NCI-H446 treated with DMSO at 0.1 percent for 48 hours (cell line): ENCODE results near the gene INTS15.
A peak's percentile ranks its signal among the peaks of the same experiment; 100 is the strongest.
"Not testable (repeated sequence)": the region's sequence is repeated elsewhere in the genome, so short reads cannot be mapped to it uniquely, and the experiment has no call there.

Experiments used
- DNase-seq: peaks from one replicate; lab custom pipeline; 2025; lab: John Stamatoyannopoulos, UW

INTS15 gene

DNA sequence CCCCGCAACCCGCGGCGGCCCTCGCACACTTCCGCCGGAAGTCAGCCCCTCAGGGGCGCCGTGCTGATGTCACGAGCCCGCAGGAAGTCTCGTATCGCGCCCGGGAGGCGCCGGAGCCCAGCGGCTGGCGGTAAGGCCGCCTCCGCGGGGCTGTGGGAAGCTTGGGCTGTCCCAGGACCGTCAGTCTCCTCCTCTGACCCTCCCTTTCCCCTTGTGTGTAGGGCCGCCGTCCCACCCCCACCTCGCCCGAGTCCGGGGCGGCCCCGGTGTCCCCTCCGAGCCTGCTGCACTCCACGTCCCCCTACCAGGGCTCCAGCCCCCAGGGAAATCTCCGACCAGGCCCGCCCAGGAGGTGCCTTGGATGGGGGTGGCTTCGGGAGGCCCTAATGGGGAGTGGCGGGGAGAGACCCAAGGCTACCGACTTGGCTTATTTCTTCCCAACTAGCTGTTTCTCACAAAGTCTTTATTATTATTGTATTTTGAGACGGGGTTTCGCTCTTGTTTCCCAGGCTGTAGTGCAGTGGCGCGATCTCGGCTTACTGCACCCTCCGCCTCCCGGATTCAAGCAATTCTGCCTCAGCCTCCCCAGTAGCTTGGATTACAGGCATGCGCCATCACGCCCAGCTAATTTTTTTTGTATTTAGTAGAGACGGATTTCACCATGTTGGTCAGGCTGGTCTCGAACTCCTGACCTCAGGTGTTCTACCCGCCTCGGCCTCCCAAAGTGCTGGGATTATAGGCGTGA, 12.3 kb upstream of the INTS15 start, which contains the start of gene ZDHHC4:
Gene ZDHHC4, plus strand, starts transcription at position 86 of the 745 bp plus-strand sequence. CDS start 3,108 bp downstream, outside the sequence.
- peak; percentile 83 for DNase-seq

DNA sequence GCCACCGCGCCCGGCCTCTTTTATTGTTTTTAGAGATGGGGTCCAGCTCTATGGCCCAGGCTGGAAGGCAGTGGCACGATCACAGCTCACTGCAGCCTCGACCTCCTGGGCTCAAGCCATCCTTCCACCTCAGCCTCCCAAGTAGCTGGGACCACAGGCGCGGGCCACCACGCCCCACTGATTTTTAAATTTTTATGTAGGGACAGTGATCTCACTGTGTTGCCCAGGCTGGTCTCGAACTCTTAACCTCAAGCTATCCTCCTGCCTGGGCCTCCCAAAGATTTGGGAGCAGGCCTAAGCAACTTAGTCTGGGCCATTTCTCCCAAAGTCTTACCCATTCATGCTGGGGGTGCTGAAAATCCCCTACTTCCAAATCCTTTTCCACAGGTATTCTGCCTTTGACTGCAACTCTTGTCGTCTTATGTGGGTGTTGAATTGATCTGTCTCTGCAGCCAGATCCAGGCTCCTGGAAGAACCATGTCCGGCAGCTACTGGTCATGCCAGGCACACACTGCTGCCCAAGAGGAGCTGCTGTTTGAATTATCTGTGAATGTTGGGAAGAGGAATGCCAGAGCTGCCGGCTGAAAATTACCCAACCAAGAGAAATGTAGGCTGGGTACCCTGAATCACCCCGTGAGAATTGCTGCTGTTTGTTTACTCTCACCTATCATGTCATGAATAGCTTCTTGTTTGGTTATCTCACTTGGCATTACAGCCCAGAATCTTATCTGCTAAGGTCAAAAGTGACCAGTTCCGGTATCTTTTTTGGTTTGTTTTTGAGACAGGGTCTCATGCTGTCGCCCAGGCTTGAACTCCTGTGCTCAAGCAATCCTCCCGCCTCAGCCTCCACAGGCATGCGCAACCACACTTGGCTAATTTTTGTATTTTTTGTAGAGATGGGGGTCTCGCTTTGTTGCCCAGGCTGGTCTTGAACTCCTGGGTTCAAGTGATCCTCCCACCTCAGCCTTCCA, 11.4 kb upstream of the INTS15 start:
- no peak for DNase-seq

DNA sequence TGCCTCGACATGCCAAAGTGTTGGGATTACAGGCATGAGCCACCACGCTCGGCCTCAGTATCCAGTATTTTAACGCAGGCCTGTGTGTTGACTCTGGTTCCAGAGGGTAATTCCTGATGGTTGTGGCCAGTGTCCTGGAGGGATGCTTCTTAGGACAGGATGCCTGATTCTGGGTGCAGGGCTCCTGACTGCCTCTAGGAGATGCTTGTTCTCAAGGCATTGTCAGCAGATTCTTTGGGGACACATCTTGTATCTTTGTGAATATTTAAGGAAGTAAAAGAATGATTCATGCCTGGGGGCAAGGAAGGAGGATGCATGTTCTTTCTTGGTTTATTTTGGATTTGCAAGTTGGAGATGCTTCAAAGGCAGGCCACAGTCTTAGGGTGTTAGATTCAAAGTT, 10.4 kb upstream of the INTS15 start:
- no peak for DNase-seq

DNA sequence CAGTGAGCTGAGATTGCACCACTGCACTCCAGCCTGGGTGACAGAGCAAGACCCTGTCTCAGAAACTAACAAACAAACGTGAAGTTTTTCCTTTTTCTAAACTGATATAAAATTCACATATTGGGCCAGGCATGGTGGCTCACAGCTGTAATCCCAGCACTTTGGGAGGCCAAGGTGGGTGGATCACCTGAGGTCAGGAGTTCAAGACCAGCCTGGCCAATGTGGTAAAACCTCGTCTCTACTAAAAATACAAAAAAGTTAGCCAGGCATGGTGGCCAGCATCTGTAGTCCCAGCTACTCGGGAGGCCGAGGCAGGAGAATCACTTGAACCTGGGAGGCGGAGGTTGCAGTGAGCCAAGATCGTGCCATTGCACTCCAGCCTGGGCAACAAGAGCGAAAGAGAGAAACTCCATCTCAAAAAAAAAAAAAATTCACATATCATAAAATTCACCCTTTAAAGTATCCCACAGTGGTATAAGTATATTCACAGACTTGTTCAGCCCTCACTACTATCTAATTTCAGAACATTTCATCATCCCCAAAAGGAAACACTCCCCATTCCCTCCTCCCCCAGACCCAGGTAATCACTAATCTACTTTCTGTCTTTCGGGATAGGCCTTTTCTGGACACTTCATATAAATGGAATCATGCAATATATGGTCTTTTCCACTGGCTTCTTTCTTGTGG, 3.9 kb upstream of the INTS15 start:
- DNase-seq, result not testable (repeated sequence)

DNA sequence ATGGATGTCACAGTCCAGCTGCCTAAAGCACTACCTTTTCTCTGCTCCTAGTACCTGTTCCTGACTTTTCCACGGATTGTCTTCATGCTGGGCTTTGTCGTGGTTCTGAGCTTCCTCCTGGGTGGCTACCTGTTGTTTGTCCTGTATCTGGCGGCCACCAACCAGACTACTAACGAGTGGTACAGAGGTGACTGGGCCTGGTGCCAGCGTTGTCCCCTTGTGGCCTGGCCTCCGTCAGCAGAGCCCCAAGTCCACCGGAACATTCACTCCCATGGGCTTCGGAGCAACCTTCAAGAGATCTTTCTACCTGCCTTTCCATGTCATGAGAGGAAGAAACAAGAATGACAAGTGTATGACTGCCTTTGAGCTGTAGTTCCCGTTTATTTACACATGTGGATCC, 1.3 kb upstream of the INTS15 start:
- DNase-seq, result no peak

DNA sequence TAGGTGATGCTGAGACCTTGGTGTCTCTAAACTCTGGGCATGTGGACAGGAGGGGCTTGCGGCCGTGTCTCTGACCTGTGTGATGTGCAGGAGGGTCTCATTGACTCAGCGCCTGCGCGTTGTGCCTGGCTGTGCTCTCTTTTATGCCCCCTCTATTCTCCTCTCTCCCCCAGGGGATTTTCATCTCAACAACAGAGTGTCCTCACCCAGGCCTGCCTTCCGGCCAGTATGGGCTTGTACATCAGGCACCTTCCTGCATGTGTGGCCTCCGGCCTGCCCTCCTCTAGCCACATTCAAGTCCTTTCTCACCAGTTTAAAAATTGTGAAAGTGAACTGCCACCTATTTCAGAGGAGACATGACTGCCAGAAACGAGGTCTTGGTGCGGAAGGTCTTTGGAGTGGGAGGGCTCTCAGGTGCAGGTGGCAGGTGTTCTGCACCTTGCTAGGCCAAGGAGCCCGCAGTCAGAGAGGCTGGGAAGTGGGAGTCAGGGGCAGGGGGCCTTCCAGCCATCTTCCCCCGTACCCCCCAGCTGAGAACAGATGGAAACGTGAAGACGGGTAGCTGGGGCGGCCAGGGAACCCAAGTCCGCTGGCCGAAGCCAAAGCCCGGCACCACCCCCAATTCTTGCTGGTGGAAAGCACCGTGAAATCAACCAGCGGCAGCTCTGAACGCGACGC, 531 bp upstream of the INTS15 start:
- no peak for DNase-seq

DNA sequence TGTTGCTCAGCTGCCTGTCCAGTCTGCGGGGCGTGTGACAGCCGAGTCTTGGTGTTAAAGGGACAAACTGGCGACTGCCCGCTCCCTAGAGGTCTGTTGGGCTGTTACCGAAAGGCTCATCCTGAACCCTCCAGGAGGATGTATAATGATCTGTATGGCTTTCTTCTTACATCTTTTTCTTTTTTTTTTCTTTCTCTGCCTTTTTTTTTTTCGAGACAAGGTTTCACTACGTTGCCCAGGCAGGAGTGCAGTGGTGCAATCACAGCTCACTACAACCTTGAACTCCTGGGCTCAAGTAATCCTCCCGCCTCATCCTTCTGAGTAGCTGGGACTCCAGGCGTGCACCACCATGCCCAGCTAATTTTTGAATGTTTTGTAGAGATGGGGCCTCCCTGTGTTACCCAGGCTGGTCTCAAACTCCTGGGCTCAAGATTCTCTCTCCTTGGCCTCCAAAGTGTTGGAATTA, 857 bp downstream of the INTS15 start:
- DNase-seq, result no peak

DNA sequence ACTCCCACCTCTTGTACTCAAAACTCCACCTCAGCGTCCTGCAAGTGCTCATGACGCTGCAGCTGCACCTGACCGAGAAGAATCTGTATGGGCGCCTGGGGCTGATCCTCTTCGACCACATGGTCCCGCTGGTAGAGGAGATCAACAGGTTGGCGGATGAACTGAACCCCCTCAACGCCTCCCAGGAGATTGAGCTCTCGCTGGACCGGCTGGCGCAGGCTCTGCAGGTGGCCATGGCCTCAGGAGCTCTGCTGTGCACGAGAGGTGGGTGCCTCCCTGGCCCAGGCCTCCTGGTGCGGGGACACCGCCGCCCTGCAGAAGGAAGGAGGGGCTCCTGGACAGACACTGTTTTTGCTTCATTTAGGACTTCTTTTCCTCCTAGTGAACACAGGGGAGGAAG, 10.3 kb downstream of the INTS15 start:
- no peak for DNase-seq

DNA sequence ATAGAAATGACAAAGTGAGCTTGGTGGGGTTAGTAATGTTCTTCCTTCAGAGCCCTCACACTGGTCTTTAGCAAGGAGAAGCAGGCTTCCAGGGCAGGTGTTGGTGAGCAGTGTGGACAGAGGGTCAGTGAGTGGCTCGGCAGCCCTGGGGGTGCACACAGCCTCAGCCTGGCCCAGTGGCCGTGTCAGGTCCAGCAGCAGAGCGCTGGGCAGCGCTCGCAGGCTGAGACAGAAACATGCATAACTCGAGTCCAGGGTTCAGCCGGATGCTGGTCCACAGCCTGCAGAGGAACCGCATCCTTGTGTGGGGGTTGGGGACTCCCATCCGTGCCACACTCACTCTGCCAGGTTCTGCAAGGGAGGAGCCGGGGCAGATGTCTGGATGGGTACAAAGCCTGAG, 14.6 kb downstream of the INTS15 start:
- no peak for DNase-seq

DNA sequence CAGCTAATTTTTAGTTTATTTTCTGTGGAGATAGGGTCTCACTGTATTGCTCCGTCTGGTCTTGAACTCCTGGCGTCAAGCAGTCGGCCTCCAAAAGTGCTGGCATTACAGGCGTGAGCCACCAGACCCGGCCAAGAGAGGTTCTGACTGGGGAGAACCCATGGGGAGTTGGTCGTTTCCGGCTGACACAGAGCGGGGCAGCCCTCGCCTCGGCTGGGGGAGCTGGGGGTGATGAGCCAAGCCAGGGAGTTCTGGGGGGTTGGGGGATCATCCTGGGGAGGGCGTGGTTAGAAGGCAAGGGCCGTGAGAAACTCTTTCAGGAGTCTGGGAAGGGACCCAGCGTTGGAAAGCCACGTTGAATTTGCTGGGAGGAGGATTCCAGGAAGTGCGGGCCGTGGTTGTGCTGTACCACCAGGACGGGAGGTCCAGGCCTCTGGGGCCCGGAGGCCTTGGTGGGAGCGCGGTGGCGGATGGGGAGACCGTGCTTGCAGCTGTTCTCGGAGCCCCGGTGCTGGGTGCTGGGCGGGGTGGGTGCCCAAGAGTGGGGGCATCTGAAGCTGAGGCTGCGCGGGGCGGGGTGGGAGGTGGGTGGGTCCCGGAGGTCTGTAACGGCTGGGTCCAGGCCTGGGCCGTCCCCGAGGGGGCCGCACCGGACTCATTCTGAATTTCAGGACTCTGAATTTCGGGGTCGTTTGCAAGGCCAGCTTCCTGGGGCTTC, 17.2 kb downstream of the INTS15 start:
- no peak for DNase-seq

DNA sequence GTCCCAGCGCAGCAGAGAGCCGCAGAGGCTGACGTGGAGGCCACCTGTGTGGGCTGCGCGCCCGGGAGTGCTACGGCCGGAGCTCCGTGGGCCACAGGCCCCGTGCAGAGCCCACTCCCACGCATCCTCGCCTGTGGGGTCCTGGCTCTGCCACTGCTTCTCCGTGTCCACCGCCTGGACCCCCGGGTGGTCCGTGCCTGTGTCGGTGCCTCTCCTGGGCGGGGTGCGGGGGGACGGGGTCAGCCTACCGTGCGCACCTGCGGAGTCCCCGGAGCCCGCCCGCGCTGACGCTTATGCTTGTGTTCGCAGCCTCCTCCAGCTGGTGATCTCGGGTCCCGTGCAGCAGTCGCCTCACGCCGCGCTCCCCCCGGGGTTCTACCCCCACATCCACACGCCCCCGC, 17.8 kb downstream of the INTS15 start:
- DNase-seq, result no peak

DNA sequence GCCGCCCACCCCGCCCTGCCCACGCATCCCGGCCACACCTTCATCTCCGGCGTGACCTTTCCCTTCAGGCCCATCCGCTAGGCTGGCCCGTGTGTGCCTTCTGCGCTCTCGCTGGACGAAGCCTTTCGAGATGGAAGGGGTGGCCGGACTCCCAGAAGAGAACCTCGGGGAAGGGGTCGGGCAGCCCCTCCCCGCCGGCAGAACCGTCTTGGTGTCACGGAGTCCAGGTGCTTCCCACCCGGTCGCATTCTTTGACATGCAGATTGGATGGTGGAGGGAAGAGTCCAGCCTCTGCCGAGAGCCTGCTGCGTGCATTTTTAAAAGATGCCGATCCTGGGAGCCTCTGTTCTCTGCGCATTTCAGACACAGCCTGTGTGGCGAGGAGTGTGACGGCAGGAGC, 18.3 kb downstream of the INTS15 start:
- no peak for DNase-seq

DNA sequence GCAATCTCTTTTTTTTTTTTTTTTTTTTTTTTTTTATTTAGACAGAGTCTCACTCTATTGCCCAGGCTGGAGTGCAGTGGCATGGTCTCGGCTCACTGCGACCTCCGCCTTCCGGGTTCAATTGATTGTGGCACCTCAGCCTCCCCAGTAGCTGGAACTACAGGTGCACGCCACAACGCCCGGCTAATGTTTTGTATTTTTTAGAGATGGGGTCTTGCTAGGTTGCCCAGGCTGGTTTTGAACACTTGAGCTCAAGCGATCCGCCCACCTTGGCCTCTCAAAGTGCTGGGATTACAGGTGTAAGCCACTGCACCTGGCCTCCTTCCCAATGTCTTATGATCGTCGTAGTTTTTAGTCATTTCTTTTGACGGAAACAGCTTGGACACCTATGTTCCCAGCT, 19.0 kb downstream of the INTS15 start:
- no peak for DNase-seq

DNA sequence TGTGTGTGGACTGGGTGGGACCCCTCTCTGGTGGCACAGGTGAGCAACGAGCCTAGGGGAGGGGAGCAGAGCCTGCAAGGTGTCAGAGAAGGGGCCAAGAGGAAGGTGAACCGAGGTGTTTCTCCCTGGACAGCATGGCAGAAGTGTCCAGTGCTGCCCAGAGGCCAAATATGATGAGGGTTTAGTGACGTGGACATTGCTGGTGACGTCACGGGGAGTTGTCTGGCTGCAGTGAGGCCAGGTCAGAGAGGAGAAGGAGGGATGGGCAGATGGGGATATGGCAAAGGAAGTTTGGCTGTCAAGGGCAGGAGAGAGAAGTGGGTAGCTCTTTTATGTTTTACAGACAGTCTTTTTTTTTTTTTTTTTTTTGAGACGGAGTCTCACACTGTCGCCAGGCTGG, 23.0 kb downstream of the INTS15 start:
- DNase-seq, result no peak

DNA sequence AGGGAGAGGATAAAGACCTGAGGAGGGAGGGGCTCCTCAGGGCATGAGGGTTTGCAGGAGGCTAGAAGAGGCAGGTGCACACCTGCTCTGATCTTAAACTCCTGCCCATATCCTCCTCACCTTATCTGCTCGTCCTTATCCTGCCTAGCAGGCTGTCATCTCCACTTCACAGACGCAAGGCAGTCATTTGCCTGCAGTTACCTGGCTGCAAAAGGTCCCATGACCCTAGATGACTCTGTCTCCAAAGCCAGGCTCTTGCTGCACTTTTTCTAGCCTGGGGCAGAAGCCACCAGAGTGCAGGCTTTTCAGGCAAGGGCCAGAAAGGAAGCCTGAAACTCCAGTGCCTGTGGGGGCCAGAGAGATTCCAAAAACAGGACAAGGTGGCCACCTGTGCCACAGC, 23.9 kb downstream of the INTS15 start:
- no peak for DNase-seq

DNA sequence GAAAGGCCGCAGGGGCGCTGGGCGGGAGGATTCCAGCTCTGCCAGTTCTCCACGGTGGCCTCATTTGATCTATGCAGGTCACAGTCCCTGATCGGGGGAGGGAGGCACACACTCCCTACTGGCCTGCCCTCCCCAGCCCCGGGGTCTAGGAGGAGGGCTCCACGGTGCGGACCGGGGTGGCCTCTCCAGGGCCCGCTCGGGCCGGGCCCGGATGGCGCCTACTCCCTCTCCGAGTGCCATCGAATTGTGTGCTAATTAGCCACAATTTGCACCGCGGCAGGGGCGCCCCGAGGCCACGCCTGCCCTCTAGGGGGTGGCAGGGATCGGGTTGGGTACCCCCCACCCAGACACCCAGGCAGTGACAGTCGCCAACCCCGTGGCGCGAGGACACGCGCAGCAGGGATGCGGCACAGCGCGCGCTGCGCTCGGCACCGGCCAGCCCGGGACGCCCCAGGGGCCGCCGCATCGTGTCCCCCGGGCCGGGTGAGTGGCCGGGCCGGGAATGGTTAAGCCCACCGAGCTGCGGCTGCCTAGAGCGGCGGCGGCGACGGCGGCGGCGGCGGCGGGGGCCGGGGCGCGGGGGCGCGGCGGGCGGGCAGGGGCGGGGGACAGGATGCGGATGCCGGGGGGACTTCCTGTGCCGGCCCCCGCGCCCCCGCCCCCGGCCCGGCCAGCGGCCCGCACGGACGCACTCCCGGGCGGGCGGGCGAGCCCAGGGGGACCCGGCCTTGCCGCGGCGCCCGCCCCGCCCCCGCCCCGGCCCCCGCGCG, 25.3 kb downstream of the INTS15 start, which contains the start of gene ZNF853:
Gene ZNF853, plus strand, starts transcription at position 658 of the 770 bp plus-strand sequence. CDS start 565 bp downstream, outside the sequence.
- DNase-seq, result no peak

DNA sequence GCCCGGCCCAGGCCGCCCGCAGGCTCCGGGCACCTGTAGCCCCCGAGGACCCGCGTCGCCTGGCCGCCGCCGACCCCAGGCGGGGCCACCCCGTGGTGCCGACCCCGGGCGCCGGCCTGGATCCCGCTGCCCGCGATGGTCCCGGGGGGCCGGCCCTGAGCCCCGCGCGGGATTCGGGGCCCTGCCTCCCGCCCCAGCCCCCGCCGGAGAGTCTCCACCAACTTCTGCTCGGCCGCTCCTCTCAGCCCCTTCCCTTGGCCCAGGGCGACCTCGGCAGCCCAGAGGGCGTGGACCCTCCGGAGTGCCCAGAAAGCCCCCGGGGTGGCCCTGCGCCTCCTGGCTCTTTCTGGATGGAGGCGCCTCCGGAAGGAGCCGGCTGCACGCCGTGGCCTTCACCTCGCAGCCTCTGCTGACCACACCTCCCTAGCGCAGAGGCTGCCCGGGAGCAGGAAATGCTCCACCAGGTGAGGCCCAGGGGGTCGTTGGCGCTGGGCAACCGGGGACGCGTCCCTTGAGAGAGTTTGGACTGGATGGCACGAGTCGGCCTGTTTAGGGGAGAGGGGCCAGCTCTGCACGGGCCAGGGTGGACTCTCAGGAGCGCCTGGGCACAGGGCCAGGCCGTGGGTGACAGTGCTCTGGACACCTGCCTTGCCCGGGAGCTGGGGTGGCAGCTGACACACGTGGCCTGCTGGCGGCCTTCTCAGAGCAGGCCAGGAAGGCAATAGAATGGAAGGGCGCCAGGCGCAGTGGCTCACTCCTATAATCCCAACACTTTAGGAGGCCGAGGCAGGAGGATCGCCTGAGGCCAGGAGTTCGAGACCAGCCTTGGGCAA, 26.1 kb downstream of the INTS15 start:
- DNase-seq, result no peak

DNA sequence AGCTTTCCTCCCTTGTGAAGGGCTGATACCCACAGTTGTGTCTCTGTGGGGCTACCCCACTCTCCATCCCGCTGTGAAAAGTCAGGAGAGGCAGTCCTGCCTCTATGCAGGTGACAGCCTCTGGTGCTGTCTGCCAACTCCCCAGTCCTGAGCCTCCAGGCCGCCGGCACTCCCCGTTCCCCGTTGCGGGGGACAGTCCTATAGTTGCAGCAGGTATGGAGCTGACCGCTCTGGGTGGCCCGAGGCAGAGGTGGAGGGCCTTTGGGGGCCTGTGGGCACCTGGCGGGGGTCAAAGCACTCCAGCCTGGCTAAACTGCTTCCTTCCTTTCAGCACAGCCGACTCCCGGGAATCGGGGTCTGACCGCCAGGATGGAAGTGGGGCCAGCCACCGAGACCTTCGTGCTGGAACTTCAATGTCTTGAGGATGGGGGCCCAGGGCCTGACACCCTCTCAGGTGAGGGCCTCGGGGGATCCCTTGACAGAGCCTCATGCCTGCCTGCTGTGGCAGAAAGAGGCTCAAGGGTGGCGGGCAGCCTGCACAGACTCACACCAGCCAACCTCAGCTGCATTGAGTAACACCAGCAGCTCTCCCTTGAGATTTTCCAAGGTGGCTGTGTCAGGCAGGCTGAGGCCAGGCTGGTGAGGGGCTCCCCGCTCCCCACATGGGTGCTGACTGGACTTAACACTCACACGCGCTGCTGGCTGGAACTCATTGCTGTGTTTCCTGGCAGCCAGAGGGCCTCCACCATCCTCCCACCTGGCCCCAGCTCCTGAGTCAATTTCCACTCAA, 27.2 kb downstream of the INTS15 start:
- DNase-seq, result no peak
